Panc1 (cell line): ENCODE data around the gene IGSF21. TPM values are rescaled to one million over a fixed set of nuclear protein-coding genes. Genes with fewer than 3 reads are reported as not detected.

ENCODE experiments used
- ATAC-seq: fragments of 200-7000 bp; cut with Tn5 transposase; 2 replicates; pipeline ENCODE4 v1.9.1; 2020; ENCODE audit warnings: mild to moderate bottlenecking, moderate library complexity
- BruUV-seq: library from RNA; stranded (reverse); fragments of 400-500 nt; replicated peaks from 2 replicates; lab custom pipeline; 2021; lab: Mats Ljungman, UMichigan
- CTCF ChIA-PET: fragments of 300-600 bp; sonication (Branson Sonifier 250); formaldehyde crosslinking; loops from one replicate; lab custom pipeline; 2022; ENCODE audit warnings: antibody characterized with exemption; lab: Charles Lee
- POLR2A ChIA-PET: fragments of 300-600 bp; sonication (Branson Sonifier 250); formaldehyde crosslinking; loops from one replicate; lab custom pipeline; 2022; ENCODE audit warnings: antibody characterized with exemption; lab: Charles Lee
- DNase-seq: peaks from one replicate; pipeline ENCODE4 v3.0.0-alpha.2; 2010; ENCODE audit warnings: low read depth, low spot score
- H3K27ac ChIP-seq: 2 replicates; pipeline ENCODE4 v1.5.1; 2011; ENCODE audit warnings: mild to moderate bottlenecking, low read length, inconsistent platforms
- H3K27me3 ChIP-seq: fragments of 200-500 bp; sonication (Bioruptor generic); 2 replicates; pipeline ENCODE4 v1.6.0; 2014; ENCODE audit warnings: low read length, inconsistent platforms; ENCODE audit not compliant: control insufficient read depth, insufficient read depth
- H3K36me3 ChIP-seq: fragments of 200-500 bp; sonication (Bioruptor generic); 2 replicates; pipeline ENCODE4 v1.5.1; 2014; ENCODE audit warnings: inconsistent platforms, mild to moderate bottlenecking, low read length, moderate library complexity; ENCODE audit not compliant: control insufficient read depth, insufficient read depth
- H3K4me1 ChIP-seq: 2 replicates; pipeline ENCODE4 v1.5.1; 2011; ENCODE audit warnings: inconsistent platforms, mild to moderate bottlenecking, low read length, moderate library complexity; ENCODE audit not compliant: control insufficient read depth, insufficient read depth
- H3K4me3 ChIP-seq, 2 experiments: 2 replicates each; pipeline ENCODE4 v1.5.1; 2011 to 2012; ENCODE audit warnings: low read depth in 2 of 2, low read length in 2 of 2, mild to moderate bottlenecking in 2 of 2, inconsistent platforms in 1 of 2, moderate library complexity in 1 of 2
- H3K9me3 ChIP-seq: fragments of 200-500 bp; sonication (Bioruptor generic); 2 replicates; pipeline ENCODE4 v1.5.1; 2014; ENCODE audit warnings: low read depth, mild to moderate bottlenecking, inconsistent platforms, low read length, moderate library complexity; ENCODE audit not compliant: control insufficient read depth, insufficient read depth
- CTCF ChIP-seq: fragments of 450-650 bp; IDR thresholded peaks from 2 replicates; pipeline ENCODE4 v1.5.1; 2017; ENCODE audit warnings: mild to moderate bottlenecking
- POLR2AphosphoS5 ChIP-seq: IDR thresholded peaks from 2 replicates; pipeline ENCODE4 v1.6.1; 2012; ENCODE audit warnings: mild to moderate bottlenecking, low read depth, low read length, moderate library complexity
- REST ChIP-seq, 2 experiments: IDR thresholded peaks; 2 replicates each; pipeline ENCODE4 v1.6.1; 2011 to 2012; ENCODE audit warnings: low read depth in 2 of 2, control low read depth in 1 of 2, low read length in 1 of 2, mild to moderate bottlenecking in 1 of 2, moderate library complexity in 1 of 2; ENCODE audit not compliant: insufficient read depth in 1 of 2
- SIN3A ChIP-seq: IDR thresholded peaks from 2 replicates; pipeline ENCODE4 v1.6.1; 2012; ENCODE audit warnings: low read depth, mild to moderate bottlenecking, low read length, moderate library complexity, borderline replicate concordance; ENCODE audit not compliant: insufficient read depth
- TCF7L2 ChIP-seq: IDR thresholded peaks from 2 replicates; pipeline ENCODE4 v1.6.1; 2011; ENCODE audit warnings: mild to moderate bottlenecking, low read depth, low read length, inconsistent platforms
- in situ Hi-C: cut with HindIII; loops from 2 replicates; pipeline ENCODE4 v1.10.0; 2016; ENCODE audit warnings: low sequenced_read_pairs, low pct_unique_long_range_greater_than_20kb
- intact Hi-C: fragments of 100-400 bp; cut with micrococcal nuclease; formaldehyde crosslinking; loops from one replicate; pipeline ENCODE4 v1.10.0; 2022; ENCODE audit not compliant: unreplicated experiment
- total RNA-seq: library from RNA; stranded (reverse); gene quantifications from one replicate; pipeline ENCODE4 v1.2.1, GENCODE V29; 2021; ENCODE audit not compliant: unreplicated experiment

The IGSF21 gene
- total RNA-seq, 1 experiment from 2014 or later, result not detected

- ChIA-PET POLR2A (no interaction called here), CTCF (no interaction called here)
- in situ Hi-C loops, result no loop called here
Observed at GRCh38 chr1:18353528-18353927, 245.9 kb downstream of the IGSF21 start.

GRCh38 chr1:18353992-18354391 lies 246.4 kb downstream of the IGSF21 start:
- intact Hi-C loops, result no loop called here
- H3K36me3 ChIP-seq, result no peaks in the 10 kb centered on the region
- H3K4me1 ChIP-seq, result no peaks in the 10 kb centered on the region
- DNase-seq (no peak), ATAC-seq (no peak)
- CTCF ChIA-PET, result no interaction called here
- no peak overlapping the region for H3K27ac ChIP-seq
- peaks cover 23% of the 10 kb centered on the region for H3K27me3 ChIP-seq
- POLR2A ChIA-PET, result no interaction called here
- H3K9me3 ChIP-seq, result no peaks in the 10 kb centered on the region
- TF ChIP-seq POLR2AphosphoS5, result no peak
- TF ChIP-seq REST (IDR thresholded peaks at IDR 0.05; ENCODE audit: insufficient read depth in 1 of 2, low read depth in 2 of 2, low read length in 1 of 2), result no peak
- TF ChIP-seq CTCF, result no peak
- no peak for TF ChIP-seq SIN3A
- no peak for TF ChIP-seq TCF7L2
- no TSS peak for BruUV-seq
- in situ Hi-C loops, result no loop called here
- no peak overlapping the region for H3K4me3 ChIP-seq

More at GRCh38 chr1:18353528-18353927, 245.9 kb downstream of the IGSF21 start:
- Histone ChIP-seq H3K9me3 (no peaks in the 10 kb centered on the region), H3K4me3 (no peak overlapping the region), H3K4me1 (no peaks in the 10 kb centered on the region), H3K36me3 (no peaks in the 10 kb centered on the region), H3K27me3 (peaks cover 23% of the 10 kb centered on the region), H3K27ac (no peak overlapping the region)
- TF ChIP-seq SIN3A (no peak), TCF7L2 (no peak), CTCF (no peak), POLR2AphosphoS5 (no peak), REST (IDR thresholded peaks at IDR 0.05; ENCODE audit: insufficient read depth in 1 of 2, low read depth in 2 of 2, low read length in 1 of 2) (no peak)
- no TSS peak for BruUV-seq
- intact Hi-C loops, result no loop called here
- ATAC-seq (no peak), DNase-seq (no peak)
